Muscle layer of colon (tissue), 2 donors: Measurements from ENCODE around the gene CDKN2B.

Source experiments
- H3K27ac ChIP-seq: one replicate; pipeline ENCODE4 v1.7.0; 2013; ENCODE audit warnings: low read depth, mild to moderate bottlenecking, low read length, moderate library complexity
- H3K27me3 ChIP-seq, 2 donors: one replicate each; pipeline ENCODE4 v1.7.0; 2013; ENCODE audit warnings: low read length in 2 of 2, mild to moderate bottlenecking in 2 of 2; ENCODE audit not compliant: insufficient read depth in 2 of 2, control insufficient read depth in 1 of 2
- H3K36me3 ChIP-seq: one replicate; pipeline ENCODE4 v1.7.0; 2013; ENCODE audit warnings: mild to moderate bottlenecking, low read length; ENCODE audit not compliant: insufficient read depth
- H3K4me1 ChIP-seq: one replicate; pipeline ENCODE4 v1.7.0; 2013; ENCODE audit warnings: mild to moderate bottlenecking, low read length; ENCODE audit not compliant: insufficient read depth
- H3K4me3 ChIP-seq, 2 donors: one replicate each; pipeline ENCODE4 v1.7.0; 2013; ENCODE audit warnings: low read length in 2 of 2, low read depth in 1 of 2, mild to moderate bottlenecking in 1 of 2, moderate library complexity in 1 of 2
- H3K9ac ChIP-seq: one replicate; pipeline ENCODE4 v1.7.0; 2013; ENCODE audit warnings: low read length
- H3K9me3 ChIP-seq: one replicate; pipeline ENCODE4 v1.7.0; 2013; ENCODE audit warnings: mild to moderate bottlenecking, low read length
- donor health status: abdominal sarcoma.
- donor health status: Adenocarcinoma of cecum.

CDKN2B gene

DNA sequence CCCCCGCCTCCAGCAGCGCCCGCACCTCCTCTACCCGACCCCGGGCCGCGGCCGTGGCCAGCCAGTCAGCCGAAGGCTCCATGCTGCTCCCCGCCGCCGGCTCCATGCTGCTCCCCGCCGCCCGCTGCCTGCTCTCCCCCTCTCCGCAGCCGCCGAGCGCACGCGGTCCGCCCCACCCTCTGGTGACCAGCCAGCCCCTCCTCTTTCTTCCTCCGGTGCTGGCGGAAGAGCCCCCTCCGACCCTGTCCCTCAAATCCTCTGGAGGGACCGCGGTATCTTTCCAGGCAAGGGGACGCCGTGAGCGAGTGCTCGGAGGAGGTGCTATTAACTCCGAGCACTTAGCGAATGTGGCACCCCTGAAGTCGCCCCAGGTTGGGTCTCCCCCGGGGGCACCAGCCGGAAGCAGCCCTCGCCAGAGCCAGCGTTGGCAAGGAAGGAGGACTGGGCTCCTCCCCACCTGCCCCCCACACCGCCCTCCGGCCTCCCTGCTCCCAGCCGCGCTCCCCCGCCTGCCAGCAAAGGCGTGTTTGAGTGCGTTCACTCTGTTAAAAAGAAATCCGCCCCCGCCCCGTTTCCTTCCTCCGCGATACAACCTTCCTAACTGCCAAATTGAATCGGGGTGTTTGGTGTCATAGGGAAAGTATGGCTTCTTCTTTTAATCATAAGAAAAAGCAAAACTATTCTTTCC, 34.2 kb downstream of the CDKN2B start:
- Histone ChIP-seq H3K27me3 (peaks cover 89 to 94% of the 10 kb centered on the region in 2 donors), H3K4me3 (peak overlapping the region; percentile 16 to 41), H3K9me3 (peaks cover 5% of the 10 kb centered on the region), H3K4me1 (no peaks in the 10 kb centered on the region), H3K27ac (no peak overlapping the region), H3K36me3 (no peaks in the 10 kb centered on the region), H3K9ac (no peak overlapping the region)

- peaks cover 90 to 94% of the 10 kb centered on the region in 2 donors for H3K27me3 ChIP-seq
- no peak overlapping the region for H3K9ac ChIP-seq
Measured at GRCh38 chr9:21974343-21974721, 34.8 kb downstream of the CDKN2B start.

DNA sequence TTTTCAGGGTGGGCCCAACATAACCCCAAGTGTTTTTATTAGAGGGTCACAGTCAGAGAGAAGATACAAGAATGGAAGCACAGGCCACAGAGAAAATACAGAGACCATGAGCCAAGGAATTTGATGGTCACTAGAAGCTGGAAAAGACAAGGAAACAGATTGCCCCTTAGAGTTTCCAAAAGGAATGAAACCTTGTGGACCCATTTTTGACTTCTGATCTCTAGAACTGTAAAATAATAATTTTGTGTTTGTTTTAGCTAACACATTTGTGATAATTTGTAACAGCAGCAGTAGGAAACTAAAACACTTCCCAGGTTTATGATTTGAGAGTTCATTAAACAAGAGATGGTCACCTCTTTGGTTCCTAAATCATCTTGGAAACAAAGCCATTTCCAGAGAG, 36.7 kb downstream of the CDKN2B start:
- no peak overlapping the region for H3K27ac ChIP-seq
- no peaks in the 10 kb centered on the region for H3K4me1 ChIP-seq
- no peaks in the 10 kb centered on the region for H3K36me3 ChIP-seq
- no peak overlapping the region for H3K9ac ChIP-seq
- no peak overlapping the region for H3K4me3 ChIP-seq
- H3K9me3 ChIP-seq, result peaks cover 18% of the 10 kb centered on the region
- peaks cover 96% of the 10 kb centered on the region in 2 donors for H3K27me3 ChIP-seq

More at GRCh38 chr9:21974343-21974721, 34.8 kb downstream of the CDKN2B start:
- Histone ChIP-seq H3K4me1 (no peaks in the 10 kb centered on the region), H3K27ac (no peak overlapping the region), H3K9me3 (peaks cover 8% of the 10 kb centered on the region), H3K36me3 (no peaks in the 10 kb centered on the region), H3K4me3 (peak overlapping the region; percentile 16 to 41)

- H3K27me3 ChIP-seq, result peaks cover 93 to 96% of the 10 kb centered on the region in 2 donors
- no peak overlapping the region for H3K4me3 ChIP-seq
- H3K36me3 ChIP-seq, result no peaks in the 10 kb centered on the region
- H3K27ac ChIP-seq, result no peak overlapping the region
- no peaks in the 10 kb centered on the region for H3K4me1 ChIP-seq
- peaks cover 22% of the 10 kb centered on the region for H3K9me3 ChIP-seq
- H3K9ac ChIP-seq, result no peak overlapping the region
Measured at GRCh38 chr9:21970800-21971640, 38.1 kb downstream of the CDKN2B start.

GRCh38 chr9:21969951-21970799, 38.9 kb downstream of the CDKN2B start:
- Histone ChIP-seq H3K9ac (no peak overlapping the region), H3K36me3 (no peaks in the 10 kb centered on the region), H3K4me1 (peaks cover 8% of the 10 kb centered on the region), H3K9me3 (peaks cover 22% of the 10 kb centered on the region), H3K27me3 (peaks cover 93 to 96% of the 10 kb centered on the region in 2 donors), H3K4me3 (no peak overlapping the region), H3K27ac (no peak overlapping the region)

DNA sequence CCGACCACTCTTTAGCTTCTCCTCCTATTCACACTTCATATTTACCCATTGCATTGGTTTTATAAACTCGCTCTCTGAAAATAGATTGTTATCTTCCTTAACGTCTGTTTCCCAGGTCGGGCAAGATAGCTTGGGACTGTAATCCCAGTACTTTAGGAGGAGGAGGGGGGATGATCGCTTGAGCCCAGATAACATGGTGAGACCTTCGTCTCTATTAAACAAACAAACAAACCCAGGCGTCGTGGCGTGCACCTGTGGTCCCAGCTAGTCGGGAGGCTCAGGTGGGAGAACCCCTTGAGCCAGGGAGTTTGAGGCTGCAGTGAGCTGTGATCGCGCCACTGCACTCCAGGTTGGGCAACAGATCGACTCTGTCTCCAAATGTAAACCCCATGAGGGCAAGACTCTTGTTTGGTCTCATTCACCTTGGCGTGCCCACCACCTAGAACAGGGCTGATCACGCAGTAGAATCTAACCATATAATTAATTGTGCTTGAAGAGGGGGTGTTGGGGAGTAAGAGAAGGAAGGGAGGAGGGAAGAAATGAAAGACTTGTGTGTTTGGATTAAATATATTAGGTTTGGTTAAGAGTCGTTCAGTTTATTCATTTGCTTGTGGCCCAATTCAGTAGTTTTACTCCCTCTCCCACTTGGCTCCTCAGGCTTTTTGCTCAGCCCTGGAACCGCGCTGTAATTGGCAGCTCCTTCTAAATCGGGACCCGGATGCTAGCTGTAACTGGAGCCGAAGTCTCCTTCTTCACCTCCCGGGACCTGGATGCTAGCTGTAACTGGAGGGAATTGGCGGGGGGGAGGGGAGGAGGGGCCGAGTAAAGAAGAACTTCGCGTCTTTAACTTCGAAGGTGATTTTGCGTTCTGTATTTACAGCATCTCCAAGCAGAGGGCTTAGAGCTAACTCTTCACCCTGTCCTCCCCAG, 39.8 kb downstream of the CDKN2B start:
- H3K9me3 ChIP-seq, result peaks cover 22% of the 10 kb centered on the region
- peaks cover 90 to 96% of the 10 kb centered on the region in 2 donors for H3K27me3 ChIP-seq
- H3K36me3 ChIP-seq, result no peaks in the 10 kb centered on the region
- peaks cover 12% of the 10 kb centered on the region for H3K4me1 ChIP-seq
- no peak overlapping the region for H3K27ac ChIP-seq
- no peak overlapping the region for H3K9ac ChIP-seq
- H3K4me3 ChIP-seq, result peak overlapping the region; percentile 9 to 27

DNA sequence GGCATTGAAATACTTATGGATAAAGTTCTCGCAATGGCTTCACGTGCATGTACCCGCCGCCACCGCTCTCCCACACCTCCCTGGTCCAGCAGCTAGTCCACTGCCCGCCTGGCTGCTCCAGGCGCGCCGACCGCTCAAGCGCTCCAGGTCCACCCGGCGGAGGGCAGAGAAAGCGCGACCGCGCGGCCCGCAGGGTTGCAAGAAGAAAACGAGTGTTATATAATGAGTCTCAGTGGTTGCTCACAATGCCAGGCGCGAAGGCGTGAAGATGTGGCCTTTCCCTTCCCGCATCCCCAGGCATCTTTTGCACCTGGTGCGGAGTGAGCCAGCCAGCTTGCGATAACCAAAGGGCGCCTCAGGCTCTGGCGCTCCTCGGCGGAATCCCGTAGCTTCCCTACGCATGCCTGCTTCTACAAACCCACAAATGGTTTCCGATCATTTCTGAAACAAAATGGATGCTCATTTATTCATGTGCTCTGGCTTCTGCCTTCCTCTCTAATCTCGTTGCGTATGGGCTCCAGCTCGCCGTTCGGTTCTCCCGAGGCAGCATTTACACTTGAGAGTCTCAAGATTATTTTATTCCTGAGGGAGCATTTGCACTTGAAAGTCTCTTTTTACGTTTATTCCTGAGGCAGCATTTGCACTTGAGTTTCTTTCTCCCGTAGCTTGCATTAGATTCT, 40.6 kb downstream of the CDKN2B start:
- Histone ChIP-seq H3K27ac (no peak overlapping the region), H3K27me3 (peaks cover 82 to 89% of the 10 kb centered on the region in 2 donors), H3K9ac (no peak overlapping the region), H3K36me3 (no peaks in the 10 kb centered on the region), H3K4me1 (peaks cover 12% of the 10 kb centered on the region), H3K4me3 (peak overlapping the region; percentile 9 to 27), H3K9me3 (peaks cover 22% of the 10 kb centered on the region)

GRCh38 chr9:21967702-21968101, 41.4 kb downstream of the CDKN2B start:
- Histone ChIP-seq H3K4me3 (no peak overlapping the region), H3K27me3 (peaks cover 75 to 81% of the 10 kb centered on the region in 2 donors), H3K9me3 (peaks cover 22% of the 10 kb centered on the region)

DNA sequence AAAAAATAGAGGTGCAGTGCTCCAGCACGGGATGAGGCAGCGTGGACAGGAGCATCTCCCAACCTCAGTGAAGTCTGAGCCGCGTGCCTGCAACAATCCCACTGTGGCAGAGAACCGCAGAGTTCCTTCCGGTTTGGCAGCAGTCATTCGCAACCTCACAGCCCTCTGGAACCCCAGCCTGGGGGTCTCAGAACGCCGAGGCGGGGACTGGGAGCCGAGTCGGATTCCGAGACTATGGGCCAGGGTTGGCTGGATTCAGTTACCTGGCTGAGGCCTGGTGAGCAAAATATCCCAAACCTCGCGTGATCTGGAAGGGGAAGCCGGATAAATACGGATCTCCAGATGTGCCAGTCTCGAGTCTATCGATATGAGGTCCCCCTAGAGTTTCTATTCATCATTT, 41.9 kb downstream of the CDKN2B start:
- Histone ChIP-seq H3K36me3 (no peaks in the 10 kb centered on the region), H3K9ac (no peak overlapping the region), H3K4me3 (no peak overlapping the region), H3K4me1 (peaks cover 12% of the 10 kb centered on the region), H3K9me3 (peaks cover 22% of the 10 kb centered on the region), H3K27me3 (peaks cover 70 to 76% of the 10 kb centered on the region in 2 donors), H3K27ac (no peak overlapping the region)

More at GRCh38 chr9:21967702-21968101, 41.4 kb downstream of the CDKN2B start:
- Histone ChIP-seq H3K36me3 (no peaks in the 10 kb centered on the region), H3K9ac (no peak overlapping the region), H3K27ac (no peak overlapping the region), H3K4me1 (peaks cover 12% of the 10 kb centered on the region)
